ENCODE data around the gene PLEKHA4.
"Not testable (repeated sequence)": the region's sequence is repeated elsewhere in the genome, so short reads cannot be mapped to it uniquely, and the experiment has no call there.

Gene PLEKHA4

DNA sequence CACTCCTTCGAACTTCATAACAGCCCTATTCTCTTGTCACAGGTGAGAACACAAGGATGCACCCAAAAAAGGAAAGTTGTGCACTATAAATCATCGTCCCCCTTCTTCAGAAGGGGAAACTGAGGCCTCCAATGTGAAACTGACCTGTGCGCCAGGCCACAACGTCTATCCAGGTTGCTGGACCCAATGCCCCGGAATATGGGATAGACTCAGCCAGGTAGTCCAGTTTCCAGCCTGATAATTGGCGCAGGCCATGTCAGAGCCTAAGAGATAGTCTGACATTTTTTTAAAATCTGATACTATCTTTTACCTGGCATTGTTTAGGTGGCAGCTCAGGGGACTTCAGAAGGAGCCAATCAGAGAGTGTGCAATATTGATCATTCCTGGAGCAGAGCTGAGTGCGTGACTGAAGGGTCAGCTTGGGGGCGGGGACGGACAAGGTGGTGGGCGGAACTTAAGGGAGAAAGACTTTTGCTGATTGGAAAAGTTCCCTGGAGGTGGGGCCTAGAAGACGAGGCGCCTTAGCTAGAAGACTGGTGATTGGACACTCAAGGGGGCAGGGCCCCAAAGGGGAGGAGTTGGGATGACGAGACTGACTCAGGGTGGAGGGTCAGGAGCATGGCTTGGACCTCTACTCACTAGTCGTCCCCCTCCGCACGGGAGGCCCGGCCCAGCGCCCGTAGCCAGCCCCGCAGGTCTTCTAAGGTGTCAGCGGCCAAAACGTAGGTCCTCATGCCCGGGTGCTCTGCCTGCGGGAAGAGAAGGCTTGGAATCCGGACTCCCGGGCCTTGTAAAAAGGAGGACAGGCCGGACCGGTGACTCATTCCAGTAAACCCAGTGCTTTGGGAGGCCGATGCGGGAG is 8.5 kb downstream of the PLEKHA4 start:
- DNase-seq, result no peak

DNA sequence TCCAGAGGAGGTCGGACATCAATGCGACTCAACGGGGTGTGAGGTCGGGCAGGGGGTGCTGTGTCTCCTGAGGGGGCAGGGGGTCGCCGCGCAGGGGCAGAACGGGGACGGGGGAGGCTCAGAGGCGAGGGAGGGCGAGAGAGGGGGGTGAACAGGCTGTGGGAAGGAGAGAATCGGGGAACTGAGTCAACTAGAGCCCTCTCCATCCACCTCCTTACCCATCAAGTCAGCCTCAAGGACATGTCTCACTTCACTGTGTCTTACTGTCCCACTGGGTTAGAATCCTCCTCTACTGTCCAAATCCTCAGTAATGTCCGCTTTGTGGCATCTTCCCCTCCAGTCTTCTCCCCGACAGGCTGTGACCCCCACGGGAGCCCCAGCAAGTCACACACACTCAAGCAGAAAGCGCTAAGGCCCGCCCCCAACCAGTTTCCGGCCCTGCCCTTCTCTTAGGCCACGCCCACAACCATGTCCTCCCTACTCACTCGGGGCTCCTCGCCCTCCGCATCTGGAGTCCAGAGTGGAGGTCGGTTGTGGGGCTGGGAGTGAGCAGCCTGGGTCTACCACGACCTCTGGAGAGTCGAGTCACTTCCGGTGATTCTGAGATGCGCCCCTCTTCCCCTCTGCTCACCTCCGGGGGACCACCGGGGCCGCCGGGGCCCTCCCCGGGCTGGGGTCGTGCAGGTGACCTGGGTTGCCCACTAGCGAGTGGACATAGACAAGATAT is 9.3 kb downstream of the PLEKHA4 start:
- no peak for DNase-seq

DNA sequence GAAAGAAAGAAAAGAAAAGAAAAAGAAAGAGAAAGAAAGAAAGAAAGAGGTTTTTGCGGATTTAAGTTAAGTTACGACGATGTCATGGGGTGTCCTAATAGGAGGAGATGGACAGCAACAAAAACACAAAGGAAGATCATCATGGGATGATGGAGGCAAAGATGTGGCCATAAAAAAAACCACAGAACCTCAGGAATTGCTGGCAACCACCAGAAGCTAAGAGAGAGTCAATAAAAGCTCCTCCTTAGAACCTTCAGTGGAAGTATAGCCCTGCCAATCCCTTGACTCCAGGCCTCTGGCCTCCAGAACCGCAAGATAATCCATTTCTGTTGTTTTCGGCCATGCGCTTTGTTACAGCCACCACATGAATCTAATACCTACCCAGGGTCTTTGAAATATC is 11.5 kb downstream of the PLEKHA4 start:
- DNase-seq, result no peak

DNA sequence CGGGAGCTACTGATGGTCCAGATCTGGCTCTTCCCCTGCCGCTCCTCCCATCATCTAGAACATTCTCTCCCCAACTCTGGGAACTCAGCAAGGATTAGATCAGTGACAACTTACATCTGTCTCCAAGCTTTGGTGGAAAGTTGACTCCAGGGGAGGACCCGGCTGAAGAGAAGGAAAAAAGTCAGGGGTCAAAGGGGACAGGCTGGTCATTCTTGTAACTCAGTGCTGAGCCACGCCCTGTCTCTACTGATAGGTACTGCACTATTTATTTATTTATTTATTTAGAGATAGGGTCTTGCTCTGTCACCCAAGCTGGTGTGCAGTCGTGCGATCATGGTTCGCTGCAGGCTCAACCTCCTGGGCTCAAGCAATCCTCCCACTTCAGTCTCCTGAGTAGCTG is 14.3 kb downstream of the PLEKHA4 start:
- DNase-seq, result no peak

DNA sequence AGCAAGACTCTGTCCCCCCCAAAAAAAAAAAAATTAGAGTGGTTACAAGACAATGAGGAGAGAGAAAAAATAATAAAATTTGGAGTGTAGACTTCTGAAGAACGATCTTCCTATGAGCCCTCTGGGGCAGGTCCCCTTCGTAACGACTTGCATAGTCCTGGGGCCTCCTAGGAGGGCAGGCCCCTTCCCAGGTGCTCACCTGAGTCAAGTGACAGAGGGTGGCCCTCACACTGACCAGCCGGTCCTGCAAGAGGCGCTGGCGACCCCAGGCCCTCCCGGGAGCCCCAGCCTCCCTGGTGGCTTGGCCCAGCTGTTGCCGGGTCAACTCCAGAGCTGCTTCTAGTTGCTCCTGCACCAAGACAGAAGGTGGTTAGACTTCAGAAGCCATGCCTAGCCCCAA is 14.9 kb downstream of the PLEKHA4 start:
- no peak for DNase-seq

DNA sequence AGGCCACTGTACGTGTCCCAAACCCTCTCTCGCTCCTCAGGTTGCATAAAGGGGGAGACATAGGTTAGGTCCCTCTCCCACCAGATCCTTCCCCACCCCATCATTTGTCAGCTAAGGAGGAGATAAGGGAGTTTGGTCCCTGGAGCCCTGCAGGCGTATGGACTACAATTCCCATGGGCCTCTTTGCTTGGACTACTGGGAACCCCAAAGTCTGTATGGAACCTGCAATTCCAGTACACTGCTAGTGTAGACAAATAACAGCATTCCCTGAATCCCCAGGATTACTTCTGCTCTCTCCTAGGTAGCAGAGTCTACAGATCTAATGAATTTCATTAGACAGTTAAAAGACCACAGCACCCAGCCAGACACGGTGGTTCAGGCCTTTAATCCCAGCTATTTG is 16.1 kb downstream of the PLEKHA4 start:
- no peak for DNase-seq

DNA sequence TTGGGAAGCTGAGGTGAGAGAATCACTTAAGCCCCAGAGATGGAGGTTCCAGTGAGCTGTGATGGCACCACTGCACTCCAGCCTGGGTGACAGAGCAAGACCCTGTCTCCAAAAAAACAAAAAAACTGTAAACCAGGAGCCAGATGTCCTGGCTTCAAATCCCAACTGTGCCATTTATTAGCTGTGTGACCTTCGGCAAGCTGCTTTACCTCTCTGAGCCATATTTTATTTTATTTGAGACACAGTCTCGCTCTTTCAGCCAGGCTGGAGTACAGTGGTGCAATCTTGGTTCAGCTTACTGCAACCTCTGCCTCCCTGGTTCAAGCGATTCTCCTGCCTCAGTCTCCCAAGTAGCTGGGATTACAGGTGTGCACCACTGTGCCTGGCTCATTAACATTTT is 21.8 kb downstream of the PLEKHA4 start:
- not testable (repeated sequence) for DNase-seq

DNA sequence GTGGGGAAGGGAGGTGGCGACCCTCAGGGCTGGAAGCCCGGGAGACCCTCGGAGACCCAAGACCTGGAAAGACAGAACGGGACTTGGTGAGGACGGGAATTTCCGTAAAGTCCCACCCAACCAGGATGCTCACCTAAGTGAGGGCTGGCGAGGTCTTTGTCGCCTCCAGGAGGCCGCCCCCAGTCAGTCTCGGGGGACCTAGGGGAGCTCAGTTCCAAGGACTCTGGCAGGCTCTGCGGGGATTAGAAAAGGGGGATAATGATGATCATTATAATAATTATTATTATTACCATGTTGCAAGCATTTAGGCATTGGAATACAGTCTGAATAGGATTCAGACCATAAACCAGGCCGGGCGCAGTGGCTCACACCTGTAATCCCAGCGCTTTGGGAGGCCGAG is 23.0 kb downstream of the PLEKHA4 start:
- no peak for DNase-seq

DNA sequence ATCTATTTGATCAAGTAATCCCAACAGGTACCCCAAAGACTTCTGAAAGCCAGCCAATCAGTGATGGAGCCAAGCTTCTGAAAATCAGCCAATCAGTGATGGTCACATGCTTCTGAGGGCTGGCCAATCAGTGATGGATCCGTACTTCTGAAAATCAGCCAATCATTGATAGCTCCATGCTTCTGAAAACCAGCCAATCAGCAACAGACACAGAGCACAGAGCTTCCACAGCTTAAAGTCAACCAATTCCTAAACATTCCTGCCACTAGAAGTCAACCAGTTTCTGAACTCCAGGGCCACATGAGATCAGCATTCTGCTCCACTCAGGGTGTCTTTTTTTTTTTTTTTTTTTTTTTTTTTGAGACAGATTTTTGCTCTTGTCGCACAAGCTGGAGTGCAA is 23.9 kb downstream of the PLEKHA4 start:
- peak; percentile 51 for DNase-seq

DNA sequence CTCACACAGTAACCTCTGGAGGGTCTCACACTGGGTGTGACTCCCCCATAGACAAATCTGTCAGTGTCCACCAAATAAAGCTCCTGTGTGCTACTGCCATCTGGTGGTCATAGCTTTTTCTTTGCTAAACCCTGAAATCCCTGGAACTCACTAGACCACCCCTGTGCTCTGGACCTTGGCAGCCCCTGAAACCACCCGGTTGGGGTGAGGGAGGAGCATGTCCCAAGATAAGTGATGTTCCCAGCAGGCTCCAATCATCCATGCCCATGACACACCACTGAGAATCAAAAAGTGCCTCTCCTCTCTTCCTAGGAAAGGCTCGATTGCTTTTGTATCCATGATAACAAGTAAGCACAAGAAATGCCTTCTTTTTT is 25.6 kb downstream of the PLEKHA4 start:
- peak; percentile 53 for DNase-seq

DNA sequence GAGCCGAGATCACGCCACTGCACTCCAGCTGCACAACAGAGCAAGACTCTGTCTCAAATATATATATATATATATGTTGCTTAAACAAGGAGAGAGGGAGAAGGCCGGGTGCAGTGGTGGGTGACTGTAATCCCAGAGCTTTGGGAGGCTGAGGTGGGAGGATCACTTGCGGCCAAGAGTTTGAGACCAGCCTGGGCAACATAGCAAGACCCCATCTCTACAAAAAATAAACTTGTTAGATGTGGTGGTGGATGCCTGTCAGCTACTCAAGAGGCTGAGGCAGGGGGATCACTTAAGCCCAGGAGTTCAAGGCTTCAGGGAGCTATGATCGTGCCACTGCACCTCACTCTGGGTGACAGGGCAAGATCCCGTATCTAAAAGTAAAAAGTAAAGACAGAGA is 26.8 kb downstream of the PLEKHA4 start:
- no peak for DNase-seq

DNA sequence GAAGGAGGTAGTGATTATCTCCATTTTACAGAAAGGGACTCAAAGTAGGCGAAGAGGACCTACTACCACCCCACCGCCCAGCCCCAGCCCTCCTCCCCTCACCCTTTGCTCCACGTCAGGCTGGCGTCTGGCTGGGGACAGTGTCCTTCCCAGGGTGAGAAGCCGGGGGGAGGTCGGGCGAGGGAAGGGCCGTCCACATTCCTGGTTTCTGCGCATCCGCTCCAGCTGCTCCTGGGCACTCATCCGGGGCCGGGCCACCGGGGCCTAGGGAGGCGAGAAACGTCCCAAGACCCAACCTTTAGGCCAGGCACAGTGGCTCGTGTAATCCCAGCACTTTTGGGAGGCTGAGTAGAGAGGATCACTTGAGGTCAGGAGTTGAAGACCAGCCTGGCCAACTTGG is 27.4 kb downstream of the PLEKHA4 start:
- no peak for DNase-seq

DNA sequence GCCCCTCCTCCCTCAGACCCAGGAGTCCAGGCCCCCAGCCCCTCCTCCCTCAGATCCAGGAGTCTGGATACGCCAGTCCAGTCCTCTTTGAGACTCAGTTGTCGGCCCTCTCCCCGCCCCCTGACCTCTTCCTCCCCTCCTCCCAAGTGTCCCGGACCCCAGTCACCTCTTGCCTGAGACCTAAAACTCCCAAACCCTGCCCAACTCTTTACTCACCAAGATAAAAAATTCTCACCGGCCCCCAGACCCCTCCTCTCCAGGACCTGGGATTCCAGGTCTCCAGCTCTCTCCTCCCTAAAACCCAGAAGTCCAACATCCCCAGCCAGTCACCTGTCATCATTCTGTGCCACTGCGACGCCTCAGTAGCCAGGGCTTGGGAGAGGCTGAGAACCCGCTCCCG is 30.7 kb downstream of the PLEKHA4 start:
- DNase-seq, result no peak

DNA sequence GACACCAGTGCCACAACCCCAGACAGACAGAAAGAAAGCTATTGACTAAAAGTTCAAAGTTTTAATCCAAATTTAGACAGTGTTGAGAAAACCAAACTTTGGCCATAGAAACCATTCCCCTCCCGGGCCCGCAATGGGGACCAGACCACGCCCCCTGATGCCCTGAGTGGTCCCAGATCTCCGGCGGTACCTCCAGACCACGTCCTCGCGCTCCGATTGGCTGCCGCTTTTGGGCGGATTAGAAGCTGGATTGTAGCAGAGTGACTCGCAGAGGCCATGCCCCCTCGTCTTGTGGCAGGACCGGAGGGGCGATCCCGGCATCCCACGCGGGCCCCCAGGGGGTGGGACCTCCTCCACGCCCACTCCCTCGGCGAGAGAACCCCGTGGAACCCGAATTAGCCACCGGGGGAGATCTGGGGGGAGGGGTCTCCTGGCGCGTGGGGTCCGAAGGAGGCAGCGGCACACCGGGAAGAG is 31.3 kb downstream of the PLEKHA4 start:
- DNase-seq, result peak; percentile 93

DNA sequence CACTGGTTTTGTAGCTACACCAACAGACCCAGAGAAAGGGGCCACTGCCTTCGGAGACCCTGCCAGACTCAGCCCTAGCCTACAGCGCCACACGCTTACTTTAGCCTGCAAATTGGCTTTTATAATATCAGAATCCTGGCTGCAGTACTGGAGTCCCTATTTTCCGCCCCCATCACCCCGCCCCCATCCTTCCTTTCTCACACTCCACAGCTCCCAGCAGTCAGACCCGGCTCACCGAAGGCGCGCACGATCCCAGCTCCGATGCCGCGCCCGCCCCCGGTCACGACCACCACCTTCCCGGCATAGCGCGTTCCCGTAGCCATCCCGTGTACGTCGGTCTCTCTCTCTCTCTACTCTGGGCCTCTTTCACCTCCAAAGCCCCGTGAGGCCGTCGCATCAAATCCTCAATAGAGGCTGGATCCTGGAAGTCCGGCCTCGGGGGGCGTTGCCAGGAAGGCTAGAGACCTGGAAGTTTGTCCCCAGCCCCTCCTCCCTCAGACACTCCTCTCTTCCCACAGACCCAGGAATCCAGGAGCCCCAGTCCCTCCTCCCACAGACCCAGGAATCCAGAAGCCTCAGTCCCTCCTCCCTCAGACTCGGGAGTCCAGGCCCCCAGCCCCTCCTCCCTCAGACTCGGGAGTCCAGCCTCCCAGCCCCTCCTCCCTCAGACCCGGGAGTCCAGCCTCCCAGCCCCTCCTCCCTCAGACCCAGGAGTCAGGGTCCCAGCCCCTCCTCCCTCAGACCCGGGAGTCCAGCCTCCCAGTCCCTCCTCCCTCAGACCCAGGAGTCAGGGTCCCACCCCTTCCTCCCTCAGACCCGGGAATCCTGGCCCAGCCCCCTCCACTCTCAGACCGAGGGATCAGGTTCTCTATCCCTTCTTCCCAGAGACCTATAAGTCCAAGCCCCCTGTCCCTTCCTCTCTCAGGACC is 32.1 kb downstream of the PLEKHA4 start, which contains the start of gene HSD17B14:
TSS of gene HSD17B14 (minus strand) at position 403 of the 929 bp plus-strand sequence. CDS start at position 323, 80 bp downstream.
- DNase-seq, result peak; percentile 51

DNA sequence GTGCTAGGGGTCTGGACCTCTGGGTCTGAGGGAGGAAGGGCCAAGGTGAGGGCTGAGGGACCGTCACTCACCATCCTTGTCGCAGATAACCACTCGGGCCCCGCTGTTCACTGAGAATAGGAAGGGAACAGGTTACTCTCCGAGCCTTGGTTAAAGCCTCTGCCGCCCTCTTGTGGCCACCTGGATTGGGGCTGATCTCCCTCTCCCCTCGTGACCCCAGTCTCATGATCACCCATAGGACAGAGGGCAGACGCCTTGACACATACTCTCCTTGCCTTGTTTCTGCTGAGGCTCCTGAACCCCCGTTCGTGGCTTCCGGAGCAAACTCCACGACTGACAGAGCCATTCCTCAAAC is 32.7 kb downstream of the PLEKHA4 start:
- DNase-seq, result peak; percentile 75

DNA sequence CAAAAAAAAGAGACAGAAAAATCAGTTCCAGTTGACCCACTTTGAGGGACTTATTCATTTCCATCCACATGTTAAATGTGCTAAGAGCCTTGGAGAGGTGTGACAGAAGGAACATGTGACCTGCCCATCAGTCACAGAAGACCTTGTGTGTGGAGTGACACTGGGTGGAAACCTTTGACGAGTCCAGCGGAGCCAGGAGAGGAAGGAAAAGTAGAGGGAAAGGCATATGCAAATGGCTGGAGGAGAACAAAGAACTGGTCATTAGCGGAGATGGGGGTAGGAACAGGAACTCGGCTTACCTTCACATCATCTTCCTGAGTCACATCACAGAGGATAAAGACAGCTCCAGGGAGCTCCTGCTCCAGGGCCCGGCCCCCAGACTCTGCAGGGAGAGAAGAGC is 34.4 kb downstream of the PLEKHA4 start:
- DNase-seq, result no peak

DNA sequence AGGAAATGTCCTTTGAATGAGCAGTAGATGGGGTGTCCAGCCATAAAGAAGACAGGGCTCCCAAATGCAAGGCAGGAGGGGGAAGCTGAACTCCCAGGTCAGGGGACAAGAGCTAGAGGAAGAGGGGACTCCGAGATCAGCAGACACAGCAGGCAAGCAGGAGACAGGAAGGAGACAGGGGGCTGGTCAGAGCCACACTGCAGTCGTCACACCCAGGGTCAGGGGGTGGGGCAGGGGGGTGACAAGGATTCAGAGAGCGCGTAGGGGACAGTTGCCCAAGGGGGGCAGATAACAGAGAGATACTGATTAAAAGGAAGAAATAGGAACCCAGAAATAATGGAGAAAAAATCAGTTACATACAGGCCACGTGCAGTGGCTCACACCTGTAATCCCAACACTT is 35.4 kb downstream of the PLEKHA4 start:
- DNase-seq, result no peak

DNA sequence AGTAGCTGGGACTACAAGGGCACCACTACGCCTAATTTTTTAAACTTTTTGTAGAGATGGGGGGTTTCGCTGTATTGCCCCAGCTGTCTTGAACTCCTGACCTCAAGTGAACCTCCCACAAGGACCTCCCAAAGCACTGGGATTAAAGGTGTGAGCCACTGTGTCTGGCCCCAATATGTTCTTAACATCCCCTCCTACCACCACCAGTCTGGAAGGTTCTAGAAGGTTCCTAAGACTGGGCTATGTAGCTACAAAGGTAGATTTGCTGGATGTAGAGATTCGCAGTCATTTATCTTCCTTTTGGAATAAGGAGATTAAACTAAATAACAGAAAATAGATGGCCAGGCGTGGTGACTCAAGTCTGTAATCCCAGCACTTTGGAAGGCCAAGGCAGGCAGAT is 37.5 kb downstream of the PLEKHA4 start:
- DNase-seq, result no peak

DNA sequence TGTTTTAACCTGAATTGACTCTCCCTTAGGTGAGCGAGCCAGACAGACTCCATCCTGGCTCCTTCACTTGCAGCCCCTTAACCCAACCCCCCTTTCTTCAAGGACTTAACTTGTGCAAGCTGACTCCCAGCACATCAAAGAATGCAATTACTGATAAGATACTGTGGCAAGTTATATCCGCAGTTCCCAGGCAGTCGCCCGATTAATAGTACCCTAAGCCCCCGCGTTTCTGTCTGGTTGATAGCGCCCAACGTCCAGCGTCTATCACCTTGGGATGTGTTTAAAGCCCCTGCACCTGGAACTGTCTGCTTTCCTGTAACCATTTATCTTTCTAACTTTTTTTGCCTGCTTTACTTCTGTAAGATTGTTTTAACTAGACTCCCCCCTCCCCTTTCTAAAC is 38.3 kb downstream of the PLEKHA4 start:
- no peak for DNase-seq

DNA sequence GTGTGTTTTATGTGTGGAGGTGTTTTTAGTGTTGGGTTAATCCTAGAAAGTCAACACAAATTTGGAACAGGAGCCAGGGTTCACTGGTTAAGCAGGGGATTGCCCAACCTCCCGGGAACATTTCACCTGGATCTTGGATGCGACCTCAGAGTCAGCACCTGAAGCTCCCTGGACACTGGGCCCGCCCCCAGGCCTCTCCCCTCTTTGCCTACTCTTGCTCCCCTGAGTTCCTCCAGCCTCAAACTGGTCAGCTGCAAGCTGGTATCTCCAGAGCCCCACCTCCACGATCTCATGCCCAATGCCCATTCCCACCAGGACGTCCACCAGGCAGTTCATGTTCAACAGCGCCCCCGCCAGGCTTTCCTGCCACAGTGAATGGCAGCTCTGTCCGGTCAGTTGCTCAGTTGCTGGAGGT is 41.8 kb downstream of the PLEKHA4 start:
- DNase-seq, result no peak

DNA sequence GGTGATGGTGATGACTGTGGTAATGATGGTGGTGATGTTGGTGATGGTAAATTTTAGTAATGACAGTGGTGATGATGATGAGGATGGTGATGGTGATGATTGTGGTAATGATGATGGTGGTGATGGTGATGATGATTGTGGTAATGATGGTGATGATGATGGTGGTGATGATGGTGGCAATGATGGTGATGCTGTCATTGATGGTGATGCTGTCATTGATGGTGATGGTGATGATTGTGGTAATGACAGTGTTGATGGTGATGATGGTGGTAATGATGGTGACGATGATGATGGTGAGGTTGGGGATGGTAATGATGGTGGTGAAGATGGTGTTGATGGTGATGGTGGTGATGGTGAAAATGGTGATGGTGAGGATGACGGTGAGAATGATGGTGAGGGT is 45.9 kb downstream of the PLEKHA4 start:
- DNase-seq, result no peak

DNA sequence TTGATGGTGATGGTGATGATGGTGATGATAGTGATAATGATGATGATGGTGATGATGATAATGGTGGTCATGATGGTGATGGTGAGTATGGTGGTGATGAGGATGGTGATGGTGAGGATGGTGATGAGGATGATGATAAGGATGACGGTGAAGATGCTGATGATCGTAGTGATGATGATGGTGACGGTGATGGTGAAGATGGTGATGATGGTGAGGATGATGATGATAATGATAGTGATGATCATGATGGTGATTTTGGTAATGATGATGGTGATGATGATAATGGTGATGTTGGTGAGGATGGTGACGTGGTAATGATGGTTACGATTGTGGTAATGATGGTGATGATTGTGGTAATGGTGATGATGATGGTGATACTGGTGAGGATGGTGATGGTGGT is 46.8 kb downstream of the PLEKHA4 start:
- no peak for DNase-seq

All from fibroblast of upper back skin (primary cell).